Endothelial cell of umbilical vein (primary cell): ENCODE results near the gene CFAP100. TPM values are rescaled to one million over a fixed set of nuclear protein-coding genes. Genes with fewer than 3 reads are reported as not detected.

Experiments
- BruUV-seq: library from RNA; stranded (reverse); fragments of 400-500 nt; replicated peaks from 2 replicates; lab custom pipeline; 2021; lab: Mats Ljungman, UMichigan
- CTCF ChIA-PET: fragments of 300-600, 350-600 bp; sonication (Branson Sonifier 250); formaldehyde crosslinking; loops from one replicate; lab custom pipeline; 2021; ENCODE audit warnings: antibody characterized with exemption, inconsistent platforms; lab: Charles Lee
- POLR2A ChIA-PET: fragments of 300-600, 350-600 bp; sonication (Branson Sonifier 250); formaldehyde crosslinking; loops from one replicate; lab custom pipeline; 2021; ENCODE audit warnings: antibody characterized with exemption, inconsistent platforms; lab: Charles Lee
- DNase-seq: peaks from one replicate; pipeline ENCODE4 v3.0.0-alpha.2; 2011; ENCODE audit warnings: low read depth, low spot score
- FAIRE-seq: peaks from 2 replicates; lab custom pipeline; 2011; peaks lifted over from hg19 to GRCh38; lab: Jason Lieb, UNC
- H2AFZ ChIP-seq: 2 replicates; pipeline ENCODE4 v1.6.0; 2012; ENCODE audit warnings: low read depth, low read length, control low read depth, inconsistent platforms
- H3K27ac ChIP-seq: 2 replicates; pipeline ENCODE4 v1.5.1; 2011; ENCODE audit warnings: low read depth, mild to moderate bottlenecking, control low read depth, low read length, moderate library complexity; ENCODE audit not compliant: insufficient read depth
- H3K27me3 ChIP-seq, 2 experiments: 2 replicates each; pipeline versions ENCODE4 v1.6.0 to v1.6.1; 2011; ENCODE audit warnings: low read length in 2 of 2, mixed read lengths in 1 of 2; ENCODE audit not compliant: control insufficient read depth in 2 of 2, insufficient read depth in 2 of 2
- H3K36me3 ChIP-seq, 2 experiments: 2 replicates in 1 of 2; 3 replicates in 1 of 2; pipeline ENCODE4 v1.5.1; 2011; ENCODE audit warnings: low read length in 2 of 2, mild to moderate bottlenecking in 1 of 2, moderate library complexity in 1 of 2; ENCODE audit not compliant: control insufficient read depth in 2 of 2, insufficient read depth in 2 of 2; ENCODE audit errors: extremely low read depth in 1 of 2
- H3K4me1 ChIP-seq: 3 replicates; pipeline ENCODE4 v1.5.1; 2011; ENCODE audit warnings: mild to moderate bottlenecking, low read length; ENCODE audit not compliant: control insufficient read depth, insufficient read depth; ENCODE audit errors: extremely low read depth
- H3K4me2 ChIP-seq: 2 replicates; pipeline ENCODE4 v1.6.1; 2011; ENCODE audit warnings: low read length, control low read depth, mixed read lengths; ENCODE audit not compliant: insufficient read depth
- H3K4me3 ChIP-seq, 3 experiments: fragments of 200-600 bp in 1 of 3; sonication (generic), shearing (Covaris generic) in 1 of 3; replicated peaks in 1 of 3; 2 replicates each; pipeline ENCODE4 v1.5.1; 2011 to 2016; ENCODE audit warnings: control low read depth in 3 of 3, low read length in 3 of 3, mild to moderate bottlenecking in 2 of 3, inconsistent platforms in 1 of 3, low read depth in 1 of 3, moderate library complexity in 1 of 3; ENCODE audit not compliant: insufficient read depth in 1 of 3
- H3K79me2 ChIP-seq: 2 replicates; pipeline ENCODE4 v1.6.0; 2012; ENCODE audit warnings: low read length, inconsistent platforms; ENCODE audit not compliant: control insufficient read depth, insufficient read depth
- H3K9ac ChIP-seq: replicated peaks from 2 replicates; pipeline ENCODE3; 2011; ENCODE audit warnings: low read length, control low read depth; ENCODE audit not compliant: insufficient read depth; ENCODE audit errors: extremely low read depth
- H3K9me1 ChIP-seq: replicated peaks from 3 replicates; pipeline ENCODE4 v1.6.0; 2011; ENCODE audit warnings: mild to moderate bottlenecking, low read length; ENCODE audit not compliant: control insufficient read depth, insufficient read depth; ENCODE audit errors: extremely low read depth
- H3K9me3 ChIP-seq: replicated peaks from 2 replicates; pipeline ENCODE4 v1.5.1; 2012; ENCODE audit warnings: low read length, inconsistent platforms; ENCODE audit not compliant: control insufficient read depth, insufficient read depth
- H4K20me1 ChIP-seq: replicated peaks from 2 replicates; pipeline ENCODE3; 2011; ENCODE audit warnings: mild to moderate bottlenecking, low read length; ENCODE audit not compliant: control insufficient read depth, insufficient read depth; ENCODE audit errors: extremely low read depth
- CTCF ChIP-seq, 2 donors: IDR thresholded peaks; 1 replicate in 1 of 2; 2 replicates in 1 of 2; pipeline ENCODE4 v1.5.1; 2011; ENCODE audit warnings: low read length in 2 of 2, mild to moderate bottlenecking in 2 of 2, moderate library complexity in 2 of 2, control low read depth in 1 of 2, inconsistent platforms in 1 of 2, low read depth in 1 of 2; ENCODE audit not compliant: insufficient read depth in 1 of 2; ENCODE audit errors: extremely low read depth in 1 of 2
- EZH2 ChIP-seq: IDR thresholded peaks from 2 replicates; pipeline ENCODE4 v1.6.1; 2012; ENCODE audit warnings: borderline replicate concordance, low read depth, mild to moderate bottlenecking, moderate library complexity, low read length, inconsistent platforms; ENCODE audit not compliant: severe bottlenecking
- FOS ChIP-seq: IDR thresholded peaks from 2 replicates; pipeline ENCODE4 v1.6.1; 2011; ENCODE audit warnings: mild to moderate bottlenecking, low read length, moderate library complexity, borderline replicate concordance; ENCODE audit not compliant: insufficient read depth
- GATA2 ChIP-seq: IDR thresholded peaks from 2 replicates; pipeline ENCODE4 v1.7.0; 2011; ENCODE audit warnings: low read depth, mild to moderate bottlenecking, moderate library complexity, mixed read lengths, low read length; ENCODE audit not compliant: insufficient read length, insufficient read depth
- JUN ChIP-seq: IDR thresholded peaks from 2 replicates; pipeline ENCODE4 v1.6.1; 2011; ENCODE audit warnings: borderline replicate concordance, low read depth; ENCODE audit not compliant: insufficient read length, insufficient read depth
- MYC ChIP-seq: IDR thresholded peaks from one replicate; pipeline ENCODE4 v1.6.1; 2011; ENCODE audit warnings: mild to moderate bottlenecking, low read depth, low read length
- POLR2A ChIP-seq: IDR thresholded peaks from 2 replicates; pipeline ENCODE4 v1.6.1; 2012; ENCODE audit warnings: low read depth, mild to moderate bottlenecking, control low read depth, low read length
- POLR2AphosphoS5 ChIP-seq: IDR thresholded peaks from 2 replicates; pipeline ENCODE4 v1.6.1; 2012; ENCODE audit warnings: low read depth, mild to moderate bottlenecking, control low read depth, low read length, moderate library complexity; ENCODE audit not compliant: insufficient read depth
- dilution Hi-C: fragments of 300-500 bp; cut with MboI; formaldehyde crosslinking; loops from one replicate; pipeline ENCODE4 v1.15.0; 2019; ENCODE audit warnings: low sequenced_read_pairs; ENCODE audit not compliant: extremely low pct_ligation_motif_present
- intact Hi-C: fragments of 100-400 bp; cut with micrococcal nuclease; formaldehyde crosslinking; loops from one replicate; pipeline ENCODE4 v1.10.0; 2022
- polyA plus RNA-seq, 4 experiments: library from polyadenylated mRNA; depleted of rRNA in 3 of 4; stranded (reverse) in 3 of 4; unstranded in 1 of 4; fragments of >200 nt; gene quantifications; 2 replicates each; pipeline versions ENCODE4 v1.2.1 to v1.2.3, GENCODE V29; 2011 to 2012; ENCODE audit warnings: missing spikeins in 1 of 4
- total RNA-seq: library from RNA; stranded (reverse); gene quantifications from 2 replicates; pipeline ENCODE4 v1.2.3, GENCODE V29; 2021
- TF ChIP-seq, protein P1 (sequence below): IDR thresholded peaks from 2 replicates; pipeline ENCODE4 v1.6.1; 2011; ENCODE audit not compliant: insufficient read depth, insufficient read length

CFAP100 gene
- total and polyA plus RNA-seq, 2 donors (not counting 3 experiments of a cell fraction or from before 2014, with no cell fraction given) = not detected

DNA sequence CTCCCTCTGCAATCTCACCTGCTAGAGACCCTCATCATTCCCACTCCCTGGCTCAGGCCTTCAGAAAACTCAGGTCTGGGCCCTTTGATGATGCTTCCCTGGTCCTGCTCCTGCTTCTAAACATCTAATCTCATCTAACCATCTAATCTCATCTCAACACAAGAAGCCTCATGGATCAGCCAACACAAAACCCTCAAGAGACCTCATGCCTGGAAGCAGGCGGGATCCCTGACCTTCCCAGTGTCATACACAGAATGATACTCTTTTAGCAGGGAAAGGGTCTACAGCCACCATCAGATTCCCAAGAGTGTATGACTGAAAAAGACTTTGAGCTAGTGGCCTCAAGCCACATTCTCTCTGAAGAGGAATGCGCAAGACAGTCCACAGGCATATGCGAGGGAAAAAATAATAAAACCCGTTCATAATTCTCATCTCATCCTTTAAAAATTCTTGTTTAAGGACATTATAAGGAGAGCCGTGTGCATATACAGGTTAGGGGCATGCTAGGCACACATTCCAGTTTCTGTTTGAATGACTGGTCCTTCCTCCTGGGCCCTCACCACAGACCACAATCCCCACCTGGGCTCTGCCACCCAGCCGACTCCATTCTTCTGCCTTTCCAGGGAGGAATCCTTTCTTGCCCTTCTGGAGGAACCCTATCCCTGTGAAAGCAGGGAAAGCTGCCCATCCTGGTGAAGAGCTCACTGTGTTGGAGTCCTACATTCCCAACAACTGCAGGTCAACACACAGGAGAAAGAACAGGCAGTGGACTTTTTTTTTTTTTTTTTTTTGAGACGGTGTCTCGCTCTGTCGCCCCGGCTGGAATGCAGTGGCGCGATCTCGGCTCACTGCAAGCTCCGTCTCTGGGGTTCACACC lies 78.8 kb downstream of the CFAP100 start:
- intact Hi-C loops = loop anchor here (1.0 to 10.0 kb wide), 4 partner anchors 116 to 559 kb away; partner anchors contain the start of gene KLF15
- TF ChIP-seq POLR2A (no peak), EZH2 (no peak), JUN (no peak), FOS (no peak), CTCF (IDR thresholded peaks at IDR 0.05; ENCODE audit: extremely low read depth in 1 of 2, insufficient read depth in 1 of 2, low read depth in 1 of 2, low read length in 2 of 2) (no peak), POLR2AphosphoS5 (no peak), MYC (no peak), GATA2 (no peak)
- TF ChIP-seq, protein P1, sequence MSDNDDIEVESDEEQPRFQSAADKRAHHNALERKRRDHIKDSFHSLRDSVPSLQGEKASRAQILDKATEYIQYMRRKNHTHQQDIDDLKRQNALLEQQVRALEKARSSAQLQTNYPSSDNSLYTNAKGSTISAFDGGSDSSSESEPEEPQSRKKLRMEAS = no peak
- DNase-seq (no peak), FAIRE-seq (no peak)
- Histone ChIP-seq H3K79me2 (peaks cover 50% of the 10 kb centered on the region), H3K4me2 (peak overlapping the region; percentile 59), H3K36me3 (peaks cover 12 to 18% of the 10 kb centered on the region in 2 experiments), H3K4me1 (peaks cover 33% of the 10 kb centered on the region), H3K9ac (no peak overlapping the region), H3K27me3 (no peaks in the 10 kb centered on the region), H3K9me1 (no peaks in the 10 kb centered on the region), H3K27ac (no peak overlapping the region), H2AFZ (no peak overlapping the region), H4K20me1 (no peaks in the 10 kb centered on the region), H3K4me3 (no peak overlapping the region), H3K9me3 (no peaks in the 10 kb centered on the region)
- no TSS peak for BruUV-seq
- ChIA-PET POLR2A (no interaction called here), CTCF (interaction anchor here (1.5 to 2.4 kb wide), 4 partner anchors 14 to 340 kb away, joined by 4 to 7 read pairs (median 6); no protein-coding TSS in a partner anchor)
- dilution Hi-C loops = no loop called here
